Smooth muscle cell (in vitro differentiated cells): ENCODE results near the gene CD2. TPM values are rescaled to one million over a fixed set of nuclear protein-coding genes. Genes with fewer than 3 reads are reported as not detected.

ENCODE experiments used
- DNase-seq: peaks from one replicate; lab custom pipeline; 2025; ENCODE audit not compliant: unreplicated experiment; lab: John Stamatoyannopoulos, UW
- H2AFZ ChIP-seq: fragments of 200-600 bp; sonication (generic); 2 replicates; pipeline ENCODE4 v1.6.0; 2016; ENCODE audit warnings: antibody characterized with exemption, low read depth, mild to moderate bottlenecking
- H3F3A ChIP-seq: fragments of 200-600 bp; sonication (generic); 2 replicates; pipeline ENCODE4 v1.6.0; 2017; ENCODE audit warnings: antibody characterized with exemption, low read depth
- H3K27ac ChIP-seq: fragments of 200-600 bp; sonication (generic); 2 replicates; pipeline ENCODE4 v1.5.1; 2016; ENCODE audit warnings: low read depth, mild to moderate bottlenecking
- H3K27me3 ChIP-seq: fragments of 200-600 bp; sonication (generic); 2 replicates; pipeline ENCODE4 v1.6.1; 2016; ENCODE audit warnings: low read depth, mild to moderate bottlenecking
- H3K36me3 ChIP-seq: fragments of 200-600 bp; sonication (generic); 2 replicates; pipeline ENCODE4 v1.5.1; 2016; ENCODE audit warnings: low read depth
- H3K4me1 ChIP-seq: fragments of 200-600 bp; sonication (generic); 2 replicates; pipeline ENCODE4 v1.5.1; 2016; ENCODE audit warnings: low read depth
- H3K4me2 ChIP-seq: fragments of 200-600 bp; sonication (generic); 2 replicates; pipeline ENCODE4 v1.6.0; 2016; ENCODE audit warnings: mild to moderate bottlenecking
- H3K4me3 ChIP-seq: fragments of 200-600 bp; sonication (generic); 2 replicates; pipeline ENCODE4 v1.5.1; 2016; ENCODE audit warnings: mild to moderate bottlenecking
- H3K79me2 ChIP-seq: fragments of 200-600 bp; sonication (generic); 2 replicates; pipeline ENCODE4 v1.6.0; 2016; ENCODE audit warnings: low read depth, mild to moderate bottlenecking
- H3K9ac ChIP-seq: fragments of 200-600 bp; sonication (generic); 2 replicates; pipeline ENCODE4 v1.6.0; 2016; ENCODE audit warnings: low read depth
- H3K9me3 ChIP-seq: fragments of 200-600 bp; sonication (generic); replicated peaks from 2 replicates; pipeline ENCODE4 v1.5.1; 2016; ENCODE audit warnings: low read depth
- H4K20me1 ChIP-seq: fragments of 200-600 bp; sonication (generic); 2 replicates; pipeline ENCODE4 v1.6.0; 2016; ENCODE audit warnings: low read depth
- CTCF ChIP-seq: fragments of 200-600 bp; sonication (generic); IDR thresholded peaks from 2 replicates; pipeline ENCODE4 v1.5.1; 2017; ENCODE audit warnings: borderline replicate concordance, mild to moderate bottlenecking, antibody characterized with exemption; ENCODE audit not compliant: insufficient read depth, poor library complexity, severe bottlenecking
- WGBS: methylation state at CpG from one replicate; pipeline ENCODE4 v1.1.7; 2016; ENCODE audit warnings: low lambda C conversion rate; 5-methylcytosine and 5-hydroxymethylcytosine counted together
- polyA plus RNA-seq: library from polyadenylated mRNA; unstranded; fragments of >200 nt; fragmentation: Nextera tagmentation; extraction: Ambion mirVana; gene quantifications from 2 replicates; pipeline ENCODE4 v1.2.1, GENCODE V29; 2016
- total RNA-seq: library from RNA; depleted of rRNA; stranded (reverse); fragments of >200 nt; gene quantifications from 2 replicates; pipeline ENCODE4 v1.2.3, GENCODE V29; 2014

The CD2 gene
- total and polyA plus RNA-seq, 2 experiments from 2014 or later: not detected

- WGBS: 86% methylated on average over 8 of the region's 8 CpGs
- Histone ChIP-seq H3K4me2 (no peak overlapping the region), H3K4me3 (no peak overlapping the region), H3K9ac (no peak overlapping the region), H3K27me3 (no peaks in the 10 kb centered on the region), H3K36me3 (no peaks in the 10 kb centered on the region), H3K79me2 (no peaks in the 10 kb centered on the region), H3F3A (no peaks in the 10 kb centered on the region), H2AFZ (no peak overlapping the region), H4K20me1 (no peaks in the 10 kb centered on the region), H3K9me3 (no peaks in the 10 kb centered on the region), H3K4me1 (no peaks in the 10 kb centered on the region), H3K27ac (no peak overlapping the region)
- DNase-seq: no peak
- no peak for TF ChIP-seq CTCF
Measured at GRCh38 chr1:116808200-116808847, 54.1 kb downstream of the CD2 start.

GRCh38 chr1:116808848-116809508, 54.7 kb downstream of the CD2 start:
- DNase-seq: no peak
- Histone ChIP-seq H3K36me3 (no peaks in the 10 kb centered on the region), H3K4me3 (no peak overlapping the region), H3K79me2 (no peaks in the 10 kb centered on the region), H3K9ac (no peak overlapping the region), H3K4me1 (no peaks in the 10 kb centered on the region), H3F3A (no peaks in the 10 kb centered on the region), H2AFZ (no peak overlapping the region), H3K27ac (no peak overlapping the region), H3K27me3 (no peaks in the 10 kb centered on the region), H3K9me3 (no peaks in the 10 kb centered on the region), H4K20me1 (no peaks in the 10 kb centered on the region), H3K4me2 (no peak overlapping the region)
- WGBS: 93% methylated on average over 14 of the region's 14 CpGs
- no peak for TF ChIP-seq CTCF

GRCh38 chr1:116811321-116811720, 57.1 kb downstream of the CD2 start:
- Histone ChIP-seq H3F3A (no peaks in the 10 kb centered on the region), H3K4me1 (no peaks in the 10 kb centered on the region), H3K9ac (no peak overlapping the region), H3K9me3 (no peaks in the 10 kb centered on the region), H3K4me3 (no peak overlapping the region), H3K36me3 (no peaks in the 10 kb centered on the region), H3K79me2 (no peaks in the 10 kb centered on the region), H3K4me2 (no peak overlapping the region), H2AFZ (no peak overlapping the region), H3K27ac (no peak overlapping the region), H3K27me3 (no peaks in the 10 kb centered on the region), H4K20me1 (no peaks in the 10 kb centered on the region)
- no peak for DNase-seq
- TF ChIP-seq CTCF: no peak
- 95% methylated on average over 1 of the region's 1 CpG for WGBS
